ENCODE measurements around the gene DMRTB1. TPM values are rescaled to one million over a fixed set of nuclear protein-coding genes. Genes with fewer than 3 reads are reported as not detected.

DMRTB1 gene
- total and polyA plus RNA-seq, 2 of the 8 experiments (the other 6 are each of a cell fraction or from before 2014, with no cell fraction given) = 0.06 to 0.35 TPM

GRCh38 chr1:53416269-53416813 is 42.9 kb upstream of the DMRTB1 start (continued):
- TF ChIP-seq CHD7 (IDR thresholded peaks at IDR 0.05; ENCODE audit: insufficient replicate concordance, low read length) = no peak
